Measurements from ENCODE around the gene SLX4IP.

Gene SLX4IP

DNA sequence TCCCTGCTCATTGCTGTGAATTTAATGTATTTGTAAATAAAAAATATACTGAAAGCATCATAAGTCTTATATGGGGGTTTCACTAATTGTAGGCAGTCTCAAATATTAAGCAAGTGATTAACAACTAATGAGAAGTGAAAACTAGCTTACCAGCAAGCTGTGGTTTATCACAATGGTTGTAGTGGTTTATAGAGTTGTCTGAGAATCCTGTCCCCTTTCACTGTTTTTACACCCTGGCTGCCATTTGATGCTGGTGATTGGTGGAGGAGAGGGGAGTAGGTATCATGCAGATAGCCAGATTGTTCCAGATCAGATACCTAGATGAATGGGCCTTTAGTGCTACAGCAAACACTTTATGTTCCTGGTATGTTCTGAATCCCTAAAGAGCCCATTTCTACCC is 7.1 kb upstream of the SLX4IP start:
- no peak for DNase-seq (ENCODE audit: low read depth, low spot score)

DNA sequence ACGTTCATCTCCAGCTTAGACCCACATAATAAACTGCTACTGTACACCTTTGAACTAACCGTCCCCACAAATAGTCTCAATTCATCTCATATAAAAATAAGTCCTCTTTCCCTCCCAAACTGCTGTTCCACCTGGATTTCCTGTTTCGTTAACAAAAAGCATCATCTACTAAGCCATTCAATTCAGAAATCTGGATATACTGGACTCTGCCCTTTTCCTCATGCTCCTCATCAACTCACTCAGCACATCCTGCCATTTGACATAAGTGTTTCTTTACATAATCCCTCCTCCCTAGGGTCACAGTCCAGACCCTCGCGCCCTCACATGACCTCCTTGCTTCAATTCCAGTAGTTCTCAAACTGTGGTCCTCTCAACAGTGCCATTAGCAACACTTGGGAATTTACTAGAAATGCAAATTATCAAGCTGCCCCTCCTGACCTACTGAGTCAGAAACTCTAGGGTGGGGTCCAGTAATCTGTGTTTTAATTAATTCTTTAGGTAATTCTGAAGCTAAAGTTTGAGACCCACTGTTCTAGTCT is 5.6 kb upstream of the SLX4IP start:
- DNase-seq (ENCODE audit: low read depth, low spot score) = no peak

DNA sequence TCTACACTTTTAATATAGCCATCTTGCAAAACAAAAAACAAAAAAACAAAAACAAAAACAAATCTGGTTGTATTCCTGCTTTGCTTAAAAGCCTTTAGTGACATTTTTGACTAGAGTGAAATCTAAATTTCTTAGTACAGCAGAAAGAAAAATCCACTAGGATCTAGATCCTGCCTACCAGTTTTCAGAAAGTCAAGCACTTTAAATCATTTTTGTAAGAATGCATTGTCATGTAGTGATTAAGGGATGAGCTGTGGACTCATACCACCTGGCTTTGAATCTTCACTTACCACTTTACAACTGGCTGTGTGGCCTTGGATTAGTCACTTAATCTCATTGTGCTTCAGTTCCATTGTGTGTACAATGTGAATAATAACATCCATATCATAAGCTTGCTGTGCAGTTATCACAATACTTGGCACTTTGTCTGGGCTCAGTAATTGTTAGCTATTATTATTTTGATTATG is 5.1 kb upstream of the SLX4IP start:
- no peak for DNase-seq (ENCODE audit: low read depth, low spot score)

DNA sequence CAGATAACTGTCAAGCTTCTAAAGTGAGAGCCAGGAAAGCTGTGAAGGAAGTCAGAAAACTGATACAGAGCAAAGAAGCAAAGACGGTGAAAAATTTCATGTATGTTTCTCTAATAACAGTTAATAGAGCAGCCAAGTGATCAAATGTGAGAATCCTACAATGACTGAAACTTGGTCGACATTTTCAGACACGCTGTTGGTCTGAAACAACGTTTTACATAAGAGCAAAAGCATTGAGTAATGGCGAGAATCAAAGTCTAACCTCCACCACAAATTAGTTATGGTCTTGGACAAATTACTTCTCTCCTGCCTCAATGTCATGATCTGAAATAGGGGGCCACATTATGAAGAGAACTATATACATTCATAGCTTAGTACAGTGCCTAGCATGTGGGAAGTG is 4.4 kb upstream of the SLX4IP start:
- DNase-seq (ENCODE audit: low read depth, low spot score) = no peak

DNA sequence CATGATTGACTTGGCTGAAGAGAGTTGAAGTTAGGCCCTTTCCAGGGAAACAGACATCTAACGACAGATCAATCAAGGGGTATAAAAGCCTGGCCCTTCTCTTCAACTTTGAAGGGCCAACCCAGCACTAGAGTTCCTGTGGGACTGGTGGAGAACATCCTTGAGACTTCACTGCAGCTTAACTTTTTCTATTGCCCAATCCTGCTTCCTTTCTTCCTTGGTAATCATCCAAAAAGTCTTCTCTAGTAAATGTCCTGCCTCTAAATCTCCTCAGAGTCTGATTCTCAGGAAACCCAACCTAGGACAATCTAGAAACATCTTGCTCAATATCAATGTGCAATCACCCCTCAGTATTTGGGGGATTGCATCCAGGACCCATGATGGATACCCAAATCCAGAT is 3.0 kb upstream of the SLX4IP start:
- no peak for DNase-seq (ENCODE audit: low read depth, low spot score)

DNA sequence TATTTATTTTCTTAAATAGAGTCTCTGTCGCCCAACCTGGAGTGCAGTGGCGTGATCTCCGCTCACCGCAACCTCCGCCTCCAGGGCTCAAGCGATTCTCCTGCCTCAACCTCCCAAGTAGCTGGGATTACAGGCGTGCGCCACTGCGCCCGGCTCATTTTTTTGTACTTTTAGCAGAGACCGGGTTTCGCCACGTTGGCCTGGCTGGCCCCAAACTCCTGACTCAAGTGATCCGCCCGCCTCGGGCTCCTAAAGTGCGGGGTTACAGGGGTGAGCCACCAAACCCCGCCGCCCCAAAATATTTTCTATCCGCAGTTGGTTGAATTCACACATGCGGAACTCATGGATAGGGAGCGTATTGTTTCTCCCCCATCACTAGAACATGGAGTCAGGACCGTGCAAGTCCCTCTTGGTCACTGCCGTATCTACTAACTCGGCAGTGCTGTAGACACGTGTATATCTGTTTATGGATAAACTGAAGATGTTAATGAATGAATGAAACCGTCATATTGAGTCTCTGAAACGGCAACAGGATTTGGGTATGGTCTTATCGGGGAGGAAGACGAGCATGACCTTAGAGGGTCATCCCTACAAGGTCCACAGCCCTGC is 2.0 kb upstream of the SLX4IP start:
- no peak for DNase-seq (ENCODE audit: low read depth, low spot score)

DNA sequence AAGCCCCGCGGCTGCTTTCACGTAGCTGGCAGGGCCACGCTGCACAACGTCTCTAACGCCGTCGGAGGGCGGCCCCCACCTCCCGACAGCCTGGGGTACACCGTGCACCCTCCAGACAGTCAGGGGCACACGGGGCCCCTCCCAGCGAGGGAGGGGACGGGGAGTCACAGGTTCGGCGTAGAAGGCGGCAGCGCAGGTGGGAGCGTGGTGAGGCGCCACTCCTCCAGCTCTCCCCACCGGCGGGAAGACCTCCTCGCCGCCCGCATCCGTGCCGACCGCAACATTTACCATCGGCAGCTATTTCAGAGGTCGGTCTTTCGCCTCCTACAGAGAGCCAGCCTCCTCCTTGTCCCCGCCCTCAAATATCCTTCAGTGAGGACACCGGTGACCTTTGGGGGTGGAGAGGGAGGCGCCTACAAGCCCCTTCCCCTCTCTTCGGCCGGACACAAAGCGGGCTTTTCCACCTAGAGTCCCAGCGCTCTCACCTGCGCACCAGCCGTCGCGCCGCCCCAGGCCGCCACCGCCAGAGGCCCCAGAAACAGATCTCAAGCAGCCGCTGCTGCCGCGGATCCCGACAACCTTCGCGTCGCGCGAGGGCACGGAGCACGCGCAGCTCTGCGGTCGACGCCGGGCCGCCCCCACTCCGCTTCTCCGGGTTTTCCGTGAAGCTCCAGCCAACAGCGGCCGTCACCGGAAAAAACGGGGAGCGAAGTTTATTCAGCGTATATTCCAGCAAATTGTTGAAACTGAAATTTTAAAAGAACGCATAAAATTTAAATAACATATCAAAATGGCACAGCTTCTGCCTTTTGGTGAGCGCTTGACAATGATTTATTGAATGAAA is 1.3 kb upstream of the SLX4IP start, which contains the start of gene MKKS:
Gene MKKS, minus strand, starts transcription at position 600 of the 844 bp plus-strand sequence. CDS start 20,708 bp downstream, outside the sequence.
- peak; percentile 75 for DNase-seq (ENCODE audit: low read depth, low spot score)

DNA sequence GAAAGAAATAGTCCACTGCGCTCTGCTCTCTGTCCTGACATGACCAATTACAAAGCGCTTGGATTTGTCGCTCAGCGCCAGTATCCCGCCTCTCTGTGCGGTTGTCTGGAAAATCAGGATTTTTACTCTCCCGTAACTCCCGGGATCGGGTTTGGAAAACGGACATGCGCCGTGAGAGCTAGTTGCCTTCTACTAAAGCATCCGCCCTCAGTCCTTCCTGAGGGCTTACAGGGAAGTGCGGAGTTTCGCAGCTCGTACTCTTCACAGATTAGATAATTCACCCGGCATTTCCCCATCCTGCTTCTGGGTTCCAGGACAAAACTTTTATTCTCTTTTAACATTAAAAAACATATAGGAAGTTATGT is 656 bp upstream of the SLX4IP start:
- DNase-seq (ENCODE audit: low read depth, low spot score) = peak; percentile 97

DNA sequence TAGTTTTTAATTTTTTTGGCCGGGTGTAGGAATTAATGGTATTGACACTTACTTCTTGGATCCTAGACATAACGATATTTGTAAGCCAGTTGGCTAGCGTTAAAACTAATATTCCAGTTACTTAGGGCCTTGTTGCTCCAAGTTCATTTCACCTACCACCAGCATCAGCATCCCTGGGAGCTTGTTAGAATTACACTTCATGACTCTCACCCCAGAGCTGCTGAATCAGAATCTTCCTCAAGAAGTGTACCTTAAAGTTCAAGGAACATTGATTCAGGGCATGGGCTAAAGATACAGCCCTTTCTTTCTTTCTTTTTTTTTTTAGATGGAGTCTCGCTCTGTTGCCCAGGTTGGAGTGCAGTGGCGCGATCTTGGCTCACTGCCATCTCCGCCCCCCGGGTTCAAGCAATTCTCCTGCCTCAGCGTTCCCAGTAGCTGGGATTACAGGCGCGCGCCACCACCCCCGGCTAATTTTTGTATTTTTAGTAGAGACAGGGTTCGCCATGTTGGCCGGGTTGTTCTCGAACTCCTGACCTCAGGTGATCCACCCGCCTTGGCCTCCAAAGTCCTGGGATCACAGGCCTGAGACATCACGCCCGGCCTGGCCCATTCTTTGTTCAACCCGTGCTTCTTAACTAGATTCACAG is 1.1 kb downstream of the SLX4IP start:
- no peak for DNase-seq (ENCODE audit: low read depth, low spot score)

DNA sequence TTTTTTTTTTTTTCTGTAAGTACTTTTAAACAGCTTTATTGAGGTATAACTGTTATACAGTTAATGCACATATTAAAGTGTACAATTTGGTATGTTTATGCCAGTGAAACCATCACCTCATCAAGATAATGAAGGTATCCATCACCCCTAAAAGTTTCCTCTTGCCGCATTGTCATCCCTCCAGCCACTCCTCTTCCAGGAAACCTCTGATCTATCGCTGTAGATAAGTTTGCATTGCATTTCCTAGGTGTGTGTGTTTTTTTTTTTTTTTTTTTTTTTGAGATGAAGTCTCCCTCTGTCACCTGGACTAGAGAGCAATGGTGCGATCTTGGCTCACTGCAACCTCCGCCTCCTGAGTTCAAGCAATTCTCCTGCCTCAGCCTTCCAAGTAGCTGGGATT is 3.1 kb downstream of the SLX4IP start:
- no peak for DNase-seq (ENCODE audit: low read depth, low spot score)

DNA sequence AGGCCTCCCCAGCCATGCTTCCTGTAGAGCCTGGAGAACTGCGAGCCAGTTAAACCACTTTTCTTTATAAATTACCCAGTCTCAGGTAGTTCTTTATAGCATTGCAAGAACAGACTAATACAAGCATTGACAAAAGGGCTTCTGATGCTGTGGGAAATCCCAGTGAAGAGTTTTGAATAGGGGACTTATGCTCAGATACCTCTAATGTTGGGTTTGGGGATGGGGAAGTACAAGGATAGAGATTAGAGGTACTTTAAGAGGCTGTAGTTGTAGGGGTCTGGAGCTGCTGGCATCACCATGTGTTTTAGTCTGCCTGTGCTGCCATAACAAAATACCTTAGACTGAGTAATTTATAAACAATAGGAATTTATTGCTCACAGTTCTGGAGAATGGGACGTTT is 8.8 kb downstream of the SLX4IP start:
- no peak for DNase-seq (ENCODE audit: low read depth, low spot score)

DNA sequence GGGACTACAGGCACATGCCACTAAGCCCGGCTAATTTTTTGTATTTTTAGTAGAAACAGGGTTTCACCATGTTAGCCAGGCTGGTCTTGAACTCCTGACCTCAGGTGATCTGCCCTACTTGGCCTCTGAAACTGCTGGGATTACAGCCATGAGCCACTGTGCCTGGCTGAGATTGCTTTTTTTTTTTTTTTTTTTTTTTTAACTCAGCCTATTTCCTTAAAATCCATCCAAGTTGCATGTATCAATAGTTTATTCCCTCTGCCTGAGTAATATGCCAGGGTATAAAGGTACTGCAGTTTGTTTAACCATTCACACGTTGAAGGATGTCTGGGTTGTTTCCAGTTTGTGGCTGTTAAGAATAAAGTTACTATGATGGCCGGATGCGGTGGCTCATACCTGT is 10.7 kb downstream of the SLX4IP start:
- DNase-seq (ENCODE audit: low read depth, low spot score) = no peak

DNA sequence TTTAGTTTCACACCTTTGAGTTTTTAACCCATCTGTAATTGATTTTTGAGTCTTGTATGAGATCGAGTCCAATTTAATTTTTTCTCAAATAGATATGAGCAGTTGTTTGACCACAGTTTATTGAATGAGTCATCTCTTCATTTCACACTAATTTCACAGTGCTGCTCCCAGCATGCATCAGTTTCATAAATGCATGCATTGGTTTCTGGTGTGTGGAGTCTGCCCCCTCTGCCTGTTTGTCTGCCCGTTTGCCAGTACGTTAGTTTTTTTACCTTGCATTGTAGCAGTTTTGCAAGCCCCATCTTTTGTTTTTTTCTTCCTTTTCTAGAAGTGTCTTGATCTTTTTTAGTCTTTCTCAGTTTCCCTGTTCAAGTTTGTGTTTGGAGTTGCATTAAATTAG is 11.9 kb downstream of the SLX4IP start:
- no peak for DNase-seq (ENCODE audit: low read depth, low spot score)

DNA sequence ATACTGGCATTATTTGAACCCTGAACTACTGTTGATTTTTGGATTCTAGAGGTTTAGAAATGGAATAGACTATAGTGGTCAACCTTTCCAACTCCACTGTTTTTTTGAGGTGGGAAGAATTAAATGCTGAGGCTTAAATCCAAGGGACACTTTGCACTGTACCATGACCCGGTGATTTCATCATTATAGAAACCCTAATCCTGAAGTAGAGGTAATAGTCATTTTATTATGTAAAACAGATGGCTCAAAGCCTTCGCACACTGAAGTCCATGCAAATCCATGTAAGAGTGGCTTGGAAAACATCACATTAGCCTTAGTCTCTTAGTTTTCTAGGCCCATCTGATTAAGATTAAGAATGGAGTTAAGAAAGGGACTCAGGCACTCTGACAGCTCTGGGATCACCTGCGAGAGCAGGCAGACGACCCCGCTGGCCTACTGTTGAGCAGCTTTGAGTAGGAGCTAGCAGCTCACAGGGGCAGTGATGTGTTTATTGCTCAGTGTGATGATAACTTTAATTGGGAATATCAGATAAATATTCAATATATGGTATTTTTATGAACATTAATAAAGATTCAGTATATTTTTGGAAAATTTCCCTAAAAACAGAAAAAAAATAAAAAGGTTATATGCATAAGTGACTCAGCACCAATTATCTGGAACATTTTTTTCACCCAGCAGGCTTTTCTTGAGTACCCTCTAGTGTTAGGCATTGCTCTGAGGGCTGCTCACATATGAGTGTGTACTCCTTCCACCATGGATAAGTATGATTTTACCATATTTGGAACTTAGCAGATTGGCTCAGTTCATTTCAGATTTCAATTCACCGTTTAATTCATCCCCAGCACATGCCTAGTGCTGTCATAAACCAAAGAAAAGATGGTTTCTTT is 13.4 kb downstream of the SLX4IP start:
- DNase-seq (ENCODE audit: low read depth, low spot score) = no peak

DNA sequence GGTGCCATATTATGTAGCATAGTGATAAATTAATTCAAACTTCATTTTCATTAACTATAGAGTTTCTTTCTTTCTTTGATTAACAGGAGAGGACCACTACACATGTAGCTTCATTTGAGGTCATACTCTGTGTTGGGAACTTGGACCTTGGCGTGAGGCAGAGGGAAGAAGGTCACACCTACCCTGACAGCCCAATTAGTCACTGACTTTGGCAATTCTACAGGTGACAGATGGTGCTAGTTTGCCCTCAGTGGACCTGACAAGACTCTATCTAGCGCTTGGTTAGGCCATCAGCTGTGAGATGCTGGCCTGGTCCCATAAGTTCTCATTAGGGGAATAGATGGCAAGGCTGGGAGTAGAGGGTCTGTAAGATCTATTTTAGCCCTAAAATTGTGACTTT is 14.2 kb downstream of the SLX4IP start:
- no peak for DNase-seq (ENCODE audit: low read depth, low spot score)

DNA sequence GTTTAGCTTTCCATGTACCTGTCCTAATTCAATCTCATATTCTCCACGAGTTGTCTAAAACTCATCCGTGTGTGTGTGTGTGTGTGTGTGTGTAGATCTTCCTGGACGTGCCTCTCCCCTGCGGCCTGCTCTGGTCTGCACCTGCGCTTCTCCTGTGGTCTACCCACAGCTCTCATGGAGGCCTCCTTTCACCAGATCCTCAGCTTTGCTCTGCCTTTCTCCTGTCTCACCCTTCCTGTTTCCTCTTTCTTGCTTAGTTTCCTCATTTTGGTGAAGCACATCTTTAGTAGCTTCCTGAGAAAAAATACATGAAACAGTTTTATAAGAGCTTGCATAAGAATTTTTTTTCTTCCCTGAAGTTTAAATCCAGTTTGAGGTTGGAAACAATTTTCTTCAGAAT is 18.1 kb downstream of the SLX4IP start:
- no peak for DNase-seq (ENCODE audit: low read depth, low spot score)

DNA sequence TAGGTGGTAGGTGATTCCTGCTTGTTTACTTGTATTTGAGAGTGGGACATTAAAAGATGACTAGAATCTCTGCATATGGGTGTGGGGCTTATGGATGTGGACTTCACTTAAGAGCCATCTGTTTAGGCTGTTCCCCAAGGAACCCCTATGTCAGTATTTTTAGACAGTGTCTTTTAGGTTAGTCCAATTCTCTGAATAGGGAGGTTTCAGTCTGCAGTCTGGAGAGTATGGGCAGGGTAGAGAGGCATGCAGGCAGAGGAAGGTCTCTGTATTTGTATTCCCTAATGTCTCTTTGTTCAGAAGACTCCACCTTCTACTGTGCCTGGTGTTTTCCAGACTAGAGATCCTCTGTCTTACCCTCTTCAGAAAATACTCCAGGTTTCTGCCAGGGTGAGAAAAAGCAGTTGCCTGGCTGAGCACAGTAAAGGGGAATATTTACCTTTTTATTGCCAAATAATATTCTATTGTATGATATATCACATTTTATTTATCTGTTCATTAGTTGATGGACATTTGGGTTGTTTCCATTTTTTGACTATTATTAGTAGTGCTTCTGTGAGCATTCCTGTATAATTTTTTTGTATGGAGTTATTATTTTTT is 19.1 kb downstream of the SLX4IP start:
- DNase-seq (ENCODE audit: low read depth, low spot score) = no peak

DNA sequence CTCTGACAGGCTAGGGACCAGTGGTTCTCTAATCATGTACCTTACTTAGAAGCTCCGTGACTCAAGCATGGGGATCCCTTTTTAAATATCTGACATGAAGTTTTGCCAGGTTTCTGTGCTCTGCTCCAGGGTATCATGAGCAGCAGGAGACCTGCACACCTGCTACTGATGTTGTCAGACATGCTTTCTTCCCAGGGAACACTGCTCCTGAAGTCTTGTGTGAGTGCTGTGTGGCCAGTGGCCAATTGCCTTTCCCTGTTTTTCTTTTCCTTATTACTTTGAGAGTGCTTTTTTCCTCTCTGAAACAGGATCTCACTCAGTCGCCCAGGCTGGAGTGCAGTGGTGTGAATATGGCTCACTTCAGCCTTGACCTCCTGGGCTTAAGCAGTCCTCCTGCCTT is 26.4 kb downstream of the SLX4IP start:
- no peak for DNase-seq (ENCODE audit: low read depth, low spot score)

DNA sequence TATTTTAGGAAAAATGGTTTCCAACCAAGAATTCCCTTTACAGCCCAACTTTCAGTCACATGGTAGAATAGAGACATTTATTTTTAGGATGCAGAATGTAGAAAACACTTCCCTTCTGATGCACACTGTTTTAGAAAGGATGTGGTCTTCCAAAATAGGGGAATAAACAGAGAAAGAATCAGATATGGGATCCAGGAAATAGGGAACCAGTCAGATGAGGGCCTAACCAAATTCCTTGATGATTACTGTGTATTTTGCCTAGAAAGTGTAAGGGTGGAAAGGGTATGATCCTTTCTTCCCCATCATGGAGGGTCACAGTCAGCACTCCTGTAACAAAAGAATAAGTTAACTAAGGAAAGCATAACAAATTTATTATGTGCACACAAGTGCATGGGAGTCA is 27.4 kb downstream of the SLX4IP start:
- no peak for DNase-seq (ENCODE audit: low read depth, low spot score)

DNA sequence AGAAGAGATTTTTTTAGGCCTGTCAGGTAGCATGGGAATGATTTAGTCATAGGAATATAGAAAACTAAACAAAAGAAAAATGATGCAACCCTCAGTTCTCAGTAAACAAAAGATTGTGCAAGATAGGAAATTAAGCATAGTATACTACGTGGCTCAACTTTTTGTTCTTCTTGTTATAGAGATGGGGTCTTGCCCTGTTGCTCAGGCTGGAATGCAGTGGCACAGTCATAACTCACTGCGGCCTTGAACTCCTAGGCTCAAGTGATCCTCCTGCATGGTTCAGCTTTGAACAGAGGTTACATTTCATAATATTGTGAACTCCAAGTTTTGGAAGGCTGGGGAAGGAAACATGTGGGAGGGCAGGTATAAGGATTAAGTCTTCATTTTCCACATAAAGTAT is 28.5 kb downstream of the SLX4IP start:
- no peak for DNase-seq (ENCODE audit: low read depth, low spot score)

DNA sequence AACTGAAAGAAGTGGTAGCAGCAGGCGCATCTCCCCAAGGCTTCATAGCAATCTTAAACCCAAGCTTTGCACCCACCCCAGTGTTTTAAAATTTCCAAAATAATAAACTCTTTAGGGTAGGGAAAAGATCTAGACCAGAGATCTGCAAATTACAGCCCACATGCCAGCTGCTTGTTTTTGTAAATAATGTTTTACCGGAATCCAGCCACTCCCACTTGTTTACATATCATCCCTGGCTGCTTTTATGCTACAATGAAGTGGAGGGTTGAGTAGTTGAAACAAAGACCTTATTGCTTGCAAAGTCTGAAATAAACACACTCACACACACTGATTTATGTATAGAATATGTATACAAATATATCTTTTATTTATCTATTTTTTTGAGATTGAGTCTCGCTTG is 30.0 kb downstream of the SLX4IP start:
- DNase-seq (ENCODE audit: low read depth, low spot score) = no peak
